HG03354 (cell line): ENCODE results near the gene CHID1.

Experiments
- ATAC-seq: cut with Tn5 transposase; IDR thresholded peaks from one replicate; pipeline ENCODE4 v1.9.1; 2021; ENCODE audit warnings: mild to moderate bottlenecking; ENCODE audit not compliant: unreplicated experiment, poor library complexity, severe bottlenecking

Gene CHID1

GRCh38 chr11:841981-842369 lies 68.6 kb downstream of the CHID1 start:
- ATAC-seq: peak; percentile 41

GRCh38 chr11:839875-840617 lies 70.6 kb downstream of the CHID1 start:
- no peak for ATAC-seq

- ATAC-seq: no peak
Observed at GRCh38 chr11:839280-839623, 71.4 kb downstream of the CHID1 start.

- no peak for ATAC-seq
Observed at GRCh38 chr11:838441-839279, 72.0 kb downstream of the CHID1 start.

- ATAC-seq: no peak
Observed at GRCh38 chr11:837990-838307, 72.7 kb downstream of the CHID1 start.

GRCh38 chr11:837189-837989 lies 73.2 kb downstream of the CHID1 start:
- ATAC-seq: no peak

- no peak for ATAC-seq
Observed at GRCh38 chr11:836700-837099, 73.9 kb downstream of the CHID1 start.

GRCh38 chr11:836274-836673 lies 74.3 kb downstream of the CHID1 start:
- no peak for ATAC-seq

GRCh38 chr11:834371-835316 lies 76.0 kb downstream of the CHID1 start:
- ATAC-seq: no peak

GRCh38 chr11:833849-834311 lies 76.7 kb downstream of the CHID1 start:
- ATAC-seq: no peak

GRCh38 chr11:833114-833791 lies 77.4 kb downstream of the CHID1 start:
- ATAC-seq: no peak

GRCh38 chr11:832529-833113 lies 78.0 kb downstream of the CHID1 start, which contains the start of gene CD151:
Gene CD151 (plus strand): TSS chr11:832952. CDS start chr11:836070, 3,118 bp downstream.
- peak; percentile 40 for ATAC-seq

GRCh38 chr11:831961-832528 lies 78.6 kb downstream of the CHID1 start:
- ATAC-seq: no peak

GRCh38 chr11:831118-831864 lies 79.3 kb downstream of the CHID1 start:
- ATAC-seq: no peak

GRCh38 chr11:830295-831117 lies 80.1 kb downstream of the CHID1 start:
- no peak for ATAC-seq

GRCh38 chr11:829847-830294 lies 80.7 kb downstream of the CHID1 start:
- no peak for ATAC-seq
